Testis (tissue), 2 donors: ENCODE results near the gene XYLB.

Experiments
- CTCF ChIP-seq, 3 experiments: fragments of 450-650 bp in 2 of 3; fragments of 200-600 bp in 1 of 3; sonication (generic) in 1 of 3; IDR thresholded peaks; one replicate each; pipeline ENCODE4 v1.5.1; 2016 to 2019; ENCODE audit warnings: antibody characterized with exemption in 3 of 3, mild to moderate bottlenecking in 2 of 3, moderate library complexity in 1 of 3
- POLR2A ChIP-seq: fragments of 450-650 bp; IDR thresholded peaks from one replicate; pipeline ENCODE4 v1.6.1; 2017; ENCODE audit warnings: antibody characterized with exemption, mild to moderate bottlenecking, moderate library complexity

GRCh38 chr3:38454178-38454883, 107.7 kb downstream of the XYLB start:
- TF ChIP-seq CTCF (IDR thresholded peaks at IDR 0.05) (no peak), POLR2A (no peak)
